ENCODE measurements around the gene VTA1. TPM values are rescaled to one million over a fixed set of nuclear protein-coding genes. Genes with fewer than 3 reads are reported as not detected.

Gene VTA1
- total and polyA plus RNA-seq, 2 of the 8 experiments (the other 6 are each of a cell fraction or from before 2014, with no cell fraction given), result 63.6 to 67.0 TPM

- no peak for TF ChIP-seq SIN3A (conservative IDR thresholded peaks at IDR 0.05 in 1 of 2, IDR thresholded peaks at IDR 0.05 in 1 of 2; ENCODE audit: low read depth in 1 of 2, low read length in 2 of 2)
- TF ChIP-seq CEBPB (IDR thresholded peaks at IDR 0.05; ENCODE audit: low read depth, low read length), result no peak
- TF ChIP-seq CBX8 (IDR thresholded peaks at IDR 0.05; ENCODE audit: borderline replicate concordance, low read depth, low read length), result no peak
- no peak for TF ChIP-seq KDM5A (IDR thresholded peaks at IDR 0.05; ENCODE audit: low read length)
- TF ChIP-seq CREB1 (IDR thresholded peaks at IDR 0.05), result no peak
- TF ChIP-seq MAX (IDR thresholded peaks at IDR 0.05), result no peak
- TF ChIP-seq KDM1A (IDR thresholded peaks at IDR 0.05; ENCODE audit: borderline replicate concordance, low read length), result no peak
- TF ChIP-seq BCL11A (IDR thresholded peaks at IDR 0.05; ENCODE audit: low read depth in 2 of 2, low read length in 2 of 2), result no peak
Measured at GRCh38 chr6:142246960-142247359, 99.9 kb downstream of the VTA1 start (continued).

Data from H1 (cell line).